Testis (tissue), 3 donors: Measurements from ENCODE around the gene DSP. TPM values are rescaled to one million over a fixed set of nuclear protein-coding genes. Genes with fewer than 3 reads are reported as not detected.

Source experiments
- DNase-seq: peaks from one replicate; pipeline ENCODE4 v3.0.0-alpha.2; 2019
- H3K27ac ChIP-seq, 2 donors: fragments of 200-600 bp; sonication (generic); one replicate each; pipeline ENCODE4 v1.5.1; 2019
- H3K27me3 ChIP-seq: fragments of 200-600 bp; sonication (generic); one replicate; pipeline ENCODE4 v1.5.1; 2019
- H3K36me3 ChIP-seq: fragments of 200-600 bp; sonication (generic); one replicate; pipeline ENCODE4 v1.5.1; 2017; ENCODE audit warnings: low read depth; ENCODE audit errors: missing control alignments
- H3K4me1 ChIP-seq: fragments of 200-600 bp; sonication (generic); one replicate; pipeline ENCODE4 v1.5.1; 2019
- H3K4me3 ChIP-seq, 2 donors: fragments of 200-600 bp; sonication (generic); one replicate each; pipeline ENCODE4 v1.5.1; 2017 to 2019
- H3K9me3 ChIP-seq: fragments of 200-600 bp; sonication (generic); one replicate; pipeline ENCODE4 v1.5.1; 2017
- CTCF ChIP-seq, 3 experiments: fragments of 450-650 bp in 2 of 3; fragments of 200-600 bp in 1 of 3; sonication (generic) in 1 of 3; IDR thresholded peaks; one replicate each; pipeline ENCODE4 v1.5.1; 2016 to 2019; ENCODE audit warnings: antibody characterized with exemption in 3 of 3, mild to moderate bottlenecking in 2 of 3, moderate library complexity in 1 of 3
- POLR2A ChIP-seq: fragments of 450-650 bp; IDR thresholded peaks from one replicate; pipeline ENCODE4 v1.6.1; 2017; ENCODE audit warnings: antibody characterized with exemption, mild to moderate bottlenecking, moderate library complexity
- WGBS, 2 donors: methylation state at CpG; one replicate each; pipeline ENCODE4 v1.1.5; 2018; 5-methylcytosine and 5-hydroxymethylcytosine counted together
- intact Hi-C: fragments of 100-400 bp; cut with DNase I; formaldehyde crosslinking; loops from one replicate; pipeline ENCODE4 v1.15.1; 2023; ENCODE audit warnings: low total_unique reads
- polyA plus RNA-seq: library from polyadenylated mRNA; stranded (reverse); fragments of 350-450 nt; fragmentation: Illumina TruSeq; extraction: RNeasy Lipid Tissue Mini Kit (QIAGEN cat#74804); gene quantifications from one replicate; pipeline ENCODE4 v1.2.3, GENCODE V29; 2014; ENCODE audit warnings: low read depth, low replicate concordance; ENCODE audit not compliant: insufficient read depth
- total RNA-seq, 2 donors: library from RNA; depleted of rRNA; stranded (reverse); fragments of >200 nt; gene quantifications; one replicate each; pipeline ENCODE4 v1.2.3, GENCODE V29; 2016

Gene DSP
- total and polyA plus RNA-seq, 3 donors from 2014 or later: 3.6 to 4.5 (median 4.1) TPM

DNA sequence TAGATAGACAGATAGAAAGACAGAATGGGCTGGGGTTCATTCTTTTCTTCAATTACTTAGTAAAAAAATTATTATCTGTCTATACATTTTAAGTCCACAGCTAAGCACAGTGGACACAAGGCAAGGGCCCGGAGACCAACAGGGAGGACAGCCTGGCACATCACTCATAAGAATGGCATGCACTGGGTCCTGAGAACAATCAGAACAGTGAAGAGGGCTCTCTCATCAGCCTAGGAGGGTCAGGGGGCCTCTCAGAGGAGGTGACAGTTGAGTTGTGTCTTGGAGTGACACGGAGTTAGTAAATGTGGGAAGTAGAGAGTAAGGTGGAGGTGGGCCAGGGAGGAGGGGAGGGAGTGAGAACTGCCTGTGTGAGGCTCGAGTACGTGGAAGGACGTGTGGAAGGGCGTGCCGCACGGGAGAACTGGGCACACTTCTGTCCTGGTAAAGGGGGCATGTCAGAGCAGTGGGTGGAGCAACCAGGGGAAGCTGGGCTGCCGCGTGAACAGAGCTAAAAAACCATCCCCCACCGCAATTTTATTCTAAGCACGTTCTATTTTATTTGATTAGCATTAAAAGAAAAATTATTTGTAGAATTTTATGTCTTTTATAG, 45.1 kb upstream of the DSP start:
- DNase-seq: no peak
- TF ChIP-seq POLR2A: no peak
- TF ChIP-seq CTCF (IDR thresholded peaks at IDR 0.05): no peak
- no peak overlapping the region for H3K4me3 ChIP-seq
- no peaks in the 10 kb centered on the region for H3K36me3 ChIP-seq
- no peaks in the 10 kb centered on the region for H3K4me1 ChIP-seq
- no peaks in the 10 kb centered on the region for H3K9me3 ChIP-seq
- no peak overlapping the region for H3K27ac ChIP-seq
- H3K27me3 ChIP-seq: no peaks in the 10 kb centered on the region
- 79 to 85% methylated on average over 12 of the region's 12 CpGs for WGBS, 2 donors
- intact Hi-C loops: no loop called here

DNA sequence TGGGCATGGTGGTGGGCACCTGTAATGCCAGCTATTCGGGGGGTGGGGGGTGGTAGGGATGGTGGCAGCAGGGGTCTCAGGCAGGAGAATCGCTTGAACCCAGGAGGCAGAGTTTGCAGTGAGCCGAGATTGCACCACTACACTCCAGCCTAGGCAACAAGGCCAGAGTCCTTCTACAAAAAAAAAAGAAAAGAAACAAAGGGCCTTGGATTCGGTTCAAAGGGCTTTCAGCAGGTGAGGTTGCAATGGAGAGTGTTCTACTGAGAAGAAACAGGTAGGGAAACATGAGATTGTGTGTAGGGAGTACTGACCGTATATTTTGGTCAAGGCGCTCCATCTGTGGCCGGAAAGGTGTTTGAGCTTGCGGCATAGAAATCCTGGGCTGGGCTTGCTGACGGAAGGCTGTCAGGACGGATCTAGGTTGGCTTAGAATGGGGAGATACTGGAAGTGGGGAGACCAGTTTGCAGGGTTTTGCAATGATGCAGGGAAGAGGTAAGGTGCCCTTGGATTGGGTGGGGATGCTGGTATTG, 40.7 kb upstream of the DSP start:
- no peak for TF ChIP-seq CTCF (IDR thresholded peaks at IDR 0.05)
- intact Hi-C loops: no loop called here
- no peak for DNase-seq
- Histone ChIP-seq H3K36me3 (no peaks in the 10 kb centered on the region), H3K27me3 (no peaks in the 10 kb centered on the region), H3K4me1 (no peaks in the 10 kb centered on the region), H3K9me3 (no peaks in the 10 kb centered on the region), H3K27ac (no peak overlapping the region), H3K4me3 (no peak overlapping the region)
- WGBS, 2 donors: 93 to 94% methylated on average over 10 of the region's 10 CpGs

GRCh38 chr6:7502743-7503142, 38.7 kb upstream of the DSP start:
- H3K9me3 ChIP-seq: no peaks in the 10 kb centered on the region
- no peaks in the 10 kb centered on the region for H3K4me1 ChIP-seq
- no peaks in the 10 kb centered on the region for H3K27me3 ChIP-seq
- no peak for DNase-seq
- intact Hi-C loops: no loop called here
- no peaks in the 10 kb centered on the region for H3K36me3 ChIP-seq
- no peak overlapping the region for H3K27ac ChIP-seq
- 90 to 93% methylated on average over 11 of the region's 11 CpGs for WGBS, 2 donors
- no peak overlapping the region for H3K4me3 ChIP-seq
- TF ChIP-seq POLR2A (no peak), CTCF (IDR thresholded peaks at IDR 0.05) (no peak)

GRCh38 chr6:7504041-7504440, 37.4 kb upstream of the DSP start:
- no peaks in the 10 kb centered on the region for H3K9me3 ChIP-seq
- intact Hi-C loops: no loop called here
- no peaks in the 10 kb centered on the region for H3K4me1 ChIP-seq
- no peaks in the 10 kb centered on the region for H3K27me3 ChIP-seq
- WGBS, 2 donors: 86 to 87% methylated on average over 6 of the region's 6 CpGs
- no peak for DNase-seq
- no peak overlapping the region for H3K27ac ChIP-seq
- TF ChIP-seq CTCF (IDR thresholded peaks at IDR 0.05) (no peak), POLR2A (no peak)
- H3K36me3 ChIP-seq: no peaks in the 10 kb centered on the region
- no peak overlapping the region for H3K4me3 ChIP-seq

GRCh38 chr6:7505189-7505699, 36.2 kb upstream of the DSP start:
- Histone ChIP-seq H3K4me3 (no peak overlapping the region), H3K9me3 (no peaks in the 10 kb centered on the region), H3K27ac (no peak overlapping the region), H3K36me3 (no peaks in the 10 kb centered on the region), H3K4me1 (no peaks in the 10 kb centered on the region), H3K27me3 (no peaks in the 10 kb centered on the region)
- WGBS, 2 donors: 25 to 45% methylated on average over 10 of the region's 10 CpGs
- peak; percentile 20 for DNase-seq
- intact Hi-C loops: no loop called here
- no peak for TF ChIP-seq CTCF (IDR thresholded peaks at IDR 0.05)
- no peak for TF ChIP-seq POLR2A
